GM18951 (cell line): ENCODE data around the gene FOXF2.

Experiments
- POLR2A ChIP-seq: IDR thresholded peaks from 4 replicates; pipeline ENCODE4 v1.6.1; 2011; ENCODE audit warnings: mild to moderate bottlenecking; ENCODE audit not compliant: insufficient read length, insufficient read depth; ENCODE audit errors: extremely low read depth
- in situ Hi-C: fragments of 300-500 bp; cut with MboI; formaldehyde crosslinking; loops from one replicate; pipeline ENCODE4 v1.12.0; 2022; ENCODE audit warnings: low sequenced_read_pairs, mixed read lengths, inconsistent platforms; ENCODE audit not compliant: unreplicated experiment

Gene FOXF2

GRCh38 chr6:1412901-1413300 lies 23.5 kb downstream of the FOXF2 start:
- in situ Hi-C loops, result no loop called here
- no peak for TF ChIP-seq POLR2A

- TF ChIP-seq POLR2A, result no peak
- in situ Hi-C loops, result no loop called here
These were observed 26.2 kb downstream of the FOXF2 start for GRCh38 chr6:1415416-1416063.

- TF ChIP-seq POLR2A, result no peak
- in situ Hi-C loops, result no loop called here
These were observed 26.9 kb downstream of the FOXF2 start for GRCh38 chr6:1416191-1416760.

GRCh38 chr6:1416820-1417219 lies 27.4 kb downstream of the FOXF2 start:
- TF ChIP-seq POLR2A, result no peak
- in situ Hi-C loops, result no loop called here

GRCh38 chr6:1417718-1418117 lies 28.3 kb downstream of the FOXF2 start:
- in situ Hi-C loops, result no loop called here
- TF ChIP-seq POLR2A, result no peak

- in situ Hi-C loops, result no loop called here
- no peak for TF ChIP-seq POLR2A
These were observed 29.3 kb downstream of the FOXF2 start for GRCh38 chr6:1418471-1419191.

- TF ChIP-seq POLR2A, result no peak
- in situ Hi-C loops, result no loop called here
These were observed 31.0 kb downstream of the FOXF2 start for GRCh38 chr6:1420382-1420781.

- TF ChIP-seq POLR2A, result no peak
- in situ Hi-C loops, result no loop called here
These were observed 32.9 kb downstream of the FOXF2 start for GRCh38 chr6:1422290-1422689.

GRCh38 chr6:1423578-1423977 lies 34.2 kb downstream of the FOXF2 start:
- no peak for TF ChIP-seq POLR2A
- in situ Hi-C loops, result no loop called here

GRCh38 chr6:1424306-1424927 lies 35.0 kb downstream of the FOXF2 start:
- in situ Hi-C loops, result no loop called here
- TF ChIP-seq POLR2A, result no peak

GRCh38 chr6:1426416-1426815 lies 37.0 kb downstream of the FOXF2 start:
- no peak for TF ChIP-seq POLR2A
- in situ Hi-C loops, result no loop called here

- TF ChIP-seq POLR2A, result no peak
- in situ Hi-C loops, result no loop called here
These were observed 46.4 kb downstream of the FOXF2 start for GRCh38 chr6:1435806-1436205.
